Right lobe of liver (tissue), 6 donors: Measurements from ENCODE around the gene CACNA2D3. TPM values are rescaled to one million over a fixed set of nuclear protein-coding genes. Genes with fewer than 3 reads are reported as not detected.
"Not testable (repeated sequence)": the region's sequence is repeated elsewhere in the genome, so short reads cannot be mapped to it uniquely, and the experiment has no call there.

Experiments
- ATAC-seq, 4 donors: fragments of 200-7000 bp; cut with Tn5 transposase; one replicate each; pipeline ENCODE4 v1.9.1; 2020; ENCODE audit warnings: mild to moderate bottlenecking in 4 of 4, moderate library complexity in 4 of 4
- DNase-seq, 3 donors: peaks; one replicate each; pipeline ENCODE4 v3.0.0-alpha.2; 2020
- H3K27ac ChIP-seq, 3 donors: fragments of 200-600 bp; one replicate each; pipeline ENCODE4 v1.8.0; 2022
- H3K27me3 ChIP-seq, 2 donors: fragments of 200-600 bp; one replicate each; pipeline ENCODE4 v1.8.0; 2022
- H3K36me3 ChIP-seq, 4 donors: fragments of 200-600 bp; sonication (generic) in 1 of 4; one replicate each; pipeline versions ENCODE4 v1.5.1 to v1.8.0; 2017 to 2022; ENCODE audit warnings: control low read depth in 1 of 4
- H3K4me1 ChIP-seq, 4 donors: fragments of 200-600 bp; sonication (generic) in 1 of 4; one replicate each; pipeline versions ENCODE4 v1.5.1 to v1.8.0; 2017 to 2022; ENCODE audit warnings: control low read depth in 1 of 4
- H3K4me3 ChIP-seq, 3 donors: fragments of 200-600 bp; one replicate each; pipeline ENCODE4 v1.8.0; 2022
- H3K9me3 ChIP-seq, 4 donors: fragments of 200-600 bp; sonication (generic) in 1 of 4; one replicate each; pipeline versions ENCODE4 v1.5.1 to v1.8.0; 2017 to 2022; ENCODE audit warnings: control low read depth in 1 of 4
- POLR2A ChIP-seq: fragments of 450-650 bp; IDR thresholded peaks from one replicate; pipeline ENCODE4 v1.6.1; 2017; ENCODE audit warnings: antibody characterized with exemption, mild to moderate bottlenecking
- WGBS: methylation state at CpG from one replicate; pipeline ENCODE4 v1.1.6; 2018; ENCODE audit warnings: low coverage, low lambda C conversion rate; ENCODE audit not compliant: insufficient coverage; ENCODE audit errors: missing lambda C conversion rate; 5-methylcytosine and 5-hydroxymethylcytosine counted together
- intact Hi-C, 2 donors: fragments of 100-400 bp; cut with DNase I; formaldehyde crosslinking; loops; one replicate each; pipeline versions ENCODE4 v1.11.2 to v1.14.1; 2022
- total RNA-seq, 6 experiments: library from RNA; depleted of rRNA in 2 of 6; stranded (reverse); fragments of >200 nt in 2 of 6; fragmentation: NEBNext Ultra II Directional in 3 of 6; extraction: Animal tissue kit (Norgen Biotek cat#: 25700) in 3 of 6; gene quantifications; one replicate each; pipeline versions ENCODE4 v1.1.0 to v1.2.4, GENCODE V29; 2016 to 2023
- TF ChIP-seq, protein P1 (sequence below), 4 donors: fragments of 200-600 bp in 3 of 4; fragments of 450-650 bp in 1 of 4; IDR thresholded peaks; one replicate each; pipeline versions ENCODE4 v1.5.1 to v1.8.0; 2016 to 2022; ENCODE audit warnings: antibody characterized with exemption in 4 of 4, mild to moderate bottlenecking in 2 of 4
- donor health status: DM: no; HTN: yes; CAD: no.
- donor health status: DM: no; HTN: no; CAD: no.
- donor health status: DM: no; HTN: no; CAD: no.
- donor health status: DM: no; HTN: yes; CAD: no.
- donor health status: DM: no; HTN: yes; CAD: no.

Gene CACNA2D3
- total RNA-seq, 6 experiments from 2014 or later: 0.28 to 0.87 TPM; not detected in 4

DNA sequence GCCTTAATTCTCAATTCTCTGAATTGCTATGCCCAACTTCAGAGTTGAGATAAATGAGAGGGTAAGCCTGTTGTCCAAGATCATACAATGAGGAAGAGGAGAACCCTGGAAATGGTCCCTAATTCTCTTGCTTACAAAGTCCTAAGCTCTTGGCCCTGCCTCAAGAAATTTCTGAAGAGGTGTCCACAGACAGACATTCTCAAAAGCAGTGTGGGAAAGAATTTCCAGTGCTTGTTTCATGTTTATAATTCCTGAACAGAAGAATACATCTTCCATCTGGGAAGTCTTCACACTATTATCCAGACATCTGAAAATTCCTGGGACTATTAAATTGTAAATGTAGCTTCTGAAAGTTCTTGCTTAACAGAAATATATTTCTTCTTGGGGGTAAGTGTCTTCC lies 972.3 kb downstream of the CACNA2D3 start:
- intact Hi-C loops: no loop called here
- no peak overlapping the region for H3K4me3 ChIP-seq
- H3K4me1 ChIP-seq: no peaks in the 10 kb centered on the region
- H3K27me3 ChIP-seq: no peaks in the 10 kb centered on the region
- H3K9me3 ChIP-seq: no peaks in the 10 kb centered on the region
- no peaks in the 10 kb centered on the region for H3K36me3 ChIP-seq
- TF ChIP-seq, protein P1, sequence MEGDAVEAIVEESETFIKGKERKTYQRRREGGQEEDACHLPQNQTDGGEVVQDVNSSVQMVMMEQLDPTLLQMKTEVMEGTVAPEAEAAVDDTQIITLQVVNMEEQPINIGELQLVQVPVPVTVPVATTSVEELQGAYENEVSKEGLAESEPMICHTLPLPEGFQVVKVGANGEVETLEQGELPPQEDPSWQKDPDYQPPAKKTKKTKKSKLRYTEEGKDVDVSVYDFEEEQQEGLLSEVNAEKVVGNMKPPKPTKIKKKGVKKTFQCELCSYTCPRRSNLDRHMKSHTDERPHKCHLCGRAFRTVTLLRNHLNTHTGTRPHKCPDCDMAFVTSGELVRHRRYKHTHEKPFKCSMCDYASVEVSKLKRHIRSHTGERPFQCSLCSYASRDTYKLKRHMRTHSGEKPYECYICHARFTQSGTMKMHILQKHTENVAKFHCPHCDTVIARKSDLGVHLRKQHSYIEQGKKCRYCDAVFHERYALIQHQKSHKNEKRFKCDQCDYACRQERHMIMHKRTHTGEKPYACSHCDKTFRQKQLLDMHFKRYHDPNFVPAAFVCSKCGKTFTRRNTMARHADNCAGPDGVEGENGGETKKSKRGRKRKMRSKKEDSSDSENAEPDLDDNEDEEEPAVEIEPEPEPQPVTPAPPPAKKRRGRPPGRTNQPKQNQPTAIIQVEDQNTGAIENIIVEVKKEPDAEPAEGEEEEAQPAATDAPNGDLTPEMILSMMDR (IDR thresholded peaks at IDR 0.05): no peak
- TF ChIP-seq POLR2A: no peak
- ATAC-seq (no peak), DNase-seq (no peak)
- no peak overlapping the region for H3K27ac ChIP-seq

DNA sequence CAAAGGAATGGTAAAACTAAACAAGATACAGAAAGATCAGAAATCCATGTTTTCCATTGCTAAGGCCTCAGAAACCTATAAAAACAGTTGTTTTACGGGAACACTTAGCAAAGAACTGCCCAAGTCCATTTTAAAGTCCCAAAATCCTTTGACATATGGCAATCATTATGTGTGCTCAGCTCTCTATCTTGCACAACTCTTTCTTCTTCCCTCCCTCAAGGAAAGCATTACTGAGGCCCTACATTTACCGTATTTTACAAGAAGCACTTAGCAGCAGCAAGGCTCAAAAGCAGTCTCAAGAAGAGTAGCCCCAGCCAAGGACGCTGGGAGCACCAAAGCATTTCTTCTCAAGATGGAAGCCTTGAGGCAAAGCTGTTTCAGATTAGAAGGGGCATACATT lies 975.1 kb downstream of the CACNA2D3 start:
- Histone ChIP-seq H3K27ac (no peak overlapping the region), H3K27me3 (no peaks in the 10 kb centered on the region), H3K9me3 (no peaks in the 10 kb centered on the region), H3K4me3 (no peak overlapping the region), H3K36me3 (no peaks in the 10 kb centered on the region), H3K4me1 (no peaks in the 10 kb centered on the region)
- TF ChIP-seq, protein P1 (IDR thresholded peaks at IDR 0.05): no peak
- TF ChIP-seq POLR2A: no peak
- no peak for DNase-seq
- intact Hi-C loops: no loop called here
- ATAC-seq: no peak
- 48% methylated on average over 3 of the region's 3 CpGs for WGBS

DNA sequence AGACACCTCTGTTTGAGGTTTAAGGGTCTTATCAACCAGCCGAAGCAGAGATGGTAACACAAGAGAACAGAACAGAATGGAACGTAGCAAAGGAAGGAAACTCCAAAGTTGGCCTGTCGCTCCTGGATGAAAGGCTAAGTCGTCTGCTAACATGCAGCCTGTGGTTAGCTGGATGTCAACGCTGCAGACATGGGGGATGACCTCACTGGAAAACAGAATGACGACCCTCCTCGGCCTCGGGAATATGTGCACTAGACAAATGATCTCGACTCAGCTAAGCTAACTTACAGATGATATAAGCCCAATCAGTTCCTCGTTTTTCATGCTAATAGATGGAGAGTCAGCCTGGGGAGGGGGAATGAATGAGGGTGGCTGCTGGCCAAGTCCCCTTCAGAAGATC lies 983.3 kb downstream of the CACNA2D3 start:
- intact Hi-C loops: no loop called here
- 63% methylated on average over 8 of the region's 10 CpGs for WGBS
- Histone ChIP-seq H3K27me3 (no peaks in the 10 kb centered on the region), H3K27ac (no peak overlapping the region), H3K9me3 (no peaks in the 10 kb centered on the region), H3K4me3 (no peak overlapping the region), H3K36me3 (no peaks in the 10 kb centered on the region), H3K4me1 (no peaks in the 10 kb centered on the region)
- no peak for TF ChIP-seq POLR2A
- TF ChIP-seq, protein P1 (IDR thresholded peaks at IDR 0.05): no peak
- DNase-seq (no peak), ATAC-seq (no peak)

DNA sequence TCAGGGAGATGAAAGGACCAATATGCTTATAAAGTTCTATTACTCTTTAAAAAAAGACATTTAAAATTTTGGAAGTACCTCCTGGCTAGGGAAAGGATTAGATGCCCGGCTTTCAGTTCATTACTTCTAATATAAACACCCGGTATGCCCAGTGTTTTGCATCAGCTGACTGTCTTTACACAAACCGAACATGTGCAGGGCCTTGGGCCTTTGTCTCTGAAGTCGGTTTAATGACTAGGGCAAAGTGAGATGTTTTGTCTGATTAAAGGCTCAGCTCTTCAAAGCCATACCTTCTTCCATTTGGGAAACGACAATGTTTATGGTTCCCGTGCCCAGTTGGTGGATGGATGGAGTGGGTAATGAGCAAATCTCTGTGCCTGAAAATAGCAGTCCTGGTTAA lies 984.8 kb downstream of the CACNA2D3 start:
- intact Hi-C loops: no loop called here
- H3K4me1 ChIP-seq: no peaks in the 10 kb centered on the region
- H3K4me3 ChIP-seq: no peak overlapping the region
- H3K27ac ChIP-seq: no peak overlapping the region
- no peaks in the 10 kb centered on the region for H3K36me3 ChIP-seq
- 61% methylated on average over 6 of the region's 6 CpGs for WGBS
- TF ChIP-seq POLR2A: no peak
- TF ChIP-seq, protein P1 (IDR thresholded peaks at IDR 0.05): no peak
- H3K27me3 ChIP-seq: no peaks in the 10 kb centered on the region
- no peaks in the 10 kb centered on the region for H3K9me3 ChIP-seq
- no peak for DNase-seq
- ATAC-seq: no peak

- H3K9me3 ChIP-seq, H3K4me3 ChIP-seq, H3K27me3 ChIP-seq, DNase-seq, intact Hi-C loops, H3K4me1 ChIP-seq, H3K36me3 ChIP-seq, ATAC-seq, H3K27ac ChIP-seq: not testable (repeated sequence)
- 48% methylated on average over 3 of the region's 3 CpGs for WGBS
Measured at GRCh38 chr3:55111906-55112305, 989.6 kb downstream of the CACNA2D3 start.
